Endothelial cell (in vitro differentiated cells): Measurements from ENCODE around the gene PIP5KL1. TPM values are rescaled to one million over a fixed set of nuclear protein-coding genes. Genes with fewer than 3 reads are reported as not detected.

ENCODE experiments used
- DNase-seq: peaks from one replicate; pipeline ENCODE4 v3.0.0; 2021; ENCODE audit warnings: low spot score
- H3K27ac Mint-ChIP-seq: one replicate; pipeline ENCODE4 v1.8.0; 2021; ENCODE audit warnings: mixed read lengths, inconsistent platforms; ENCODE audit not compliant: unreplicated experiment
- H3K27me3 Mint-ChIP-seq: one replicate; pipeline ENCODE4 v1.8.0; 2021; ENCODE audit warnings: mild to moderate bottlenecking, moderate library complexity, mixed read lengths, inconsistent platforms; ENCODE audit not compliant: unreplicated experiment
- H3K36me3 Mint-ChIP-seq: one replicate; pipeline ENCODE4 v1.8.0; 2021; ENCODE audit warnings: mild to moderate bottlenecking, low read depth, mixed read lengths, inconsistent platforms; ENCODE audit not compliant: unreplicated experiment
- H3K4me1 Mint-ChIP-seq: one replicate; pipeline ENCODE4 v1.8.0; 2021; ENCODE audit warnings: mild to moderate bottlenecking, mixed read lengths, inconsistent platforms; ENCODE audit not compliant: unreplicated experiment
- H3K4me3 Mint-ChIP-seq: one replicate; pipeline ENCODE4 v1.8.0; 2021; ENCODE audit warnings: mild to moderate bottlenecking, mixed read lengths, inconsistent platforms; ENCODE audit not compliant: unreplicated experiment
- H3K9me3 Mint-ChIP-seq: one replicate; pipeline ENCODE4 v1.8.0; 2021; ENCODE audit warnings: mixed read lengths, inconsistent platforms; ENCODE audit not compliant: unreplicated experiment
- CTCF ChIP-seq: fragments of 200-600 bp; sonication (generic); IDR thresholded peaks from one replicate; pipeline ENCODE4 v1.5.0; 2021; ENCODE audit warnings: antibody characterized with exemption; ENCODE audit not compliant: unreplicated experiment
- total RNA-seq: library from RNA; stranded (reverse); fragmentation: NEBNext Ultra II Directional; extraction: Animal tissue kit (Norgen Biotek cat#: 25700); gene quantifications from one replicate; pipeline ENCODE4 v1.2.1, GENCODE V29; 2021; ENCODE audit not compliant: unreplicated experiment

The PIP5KL1 gene
- total RNA-seq, 1 donor from 2014 or later: 2.4 TPM

GRCh38 chr9:127877566-127877998 lies 53.0 kb downstream of the PIP5KL1 start, which contains the start of gene AK1:
Gene AK1 (minus strand): TSS chr9:127877675. CDS start chr9:127874617, 3,058 bp downstream.
- no peaks in the 10 kb centered on the region for H3K9me3 Mint-ChIP-seq
- peak within 1 kb of the TSS; percentile 66 for H3K27ac Mint-ChIP-seq
- DNase-seq: peak; percentile 62
- peaks cover 22% of the 10 kb centered on the region for H3K4me1 Mint-ChIP-seq
- H3K4me3 Mint-ChIP-seq: peak within 1 kb of the TSS; percentile 87
- peaks cover 3% of the 10 kb centered on the region for H3K36me3 Mint-ChIP-seq
- H3K27me3 Mint-ChIP-seq: peaks cover 11% of the 10 kb centered on the region
- TF ChIP-seq CTCF: no peak

- peaks cover 21% of the 10 kb centered on the region for H3K4me1 Mint-ChIP-seq
- TF ChIP-seq CTCF: no peak
- DNase-seq: no peak
- peaks cover 8% of the 10 kb centered on the region for H3K36me3 Mint-ChIP-seq
- peaks cover 9% of the 10 kb centered on the region for H3K27me3 Mint-ChIP-seq
- H3K27ac Mint-ChIP-seq: no peak overlapping the region
- no peaks in the 10 kb centered on the region for H3K9me3 Mint-ChIP-seq
- H3K4me3 Mint-ChIP-seq: peak overlapping the region; percentile 87
Measured at GRCh38 chr9:127876764-127877562, 53.6 kb downstream of the PIP5KL1 start.

- Mint-ChIP-seq H3K4me3 (no peak overlapping the region), H3K4me1 (peaks cover 18% of the 10 kb centered on the region), H3K9me3 (no peaks in the 10 kb centered on the region), H3K27ac (no peak overlapping the region), H3K36me3 (peaks cover 15% of the 10 kb centered on the region), H3K27me3 (peaks cover 9% of the 10 kb centered on the region)
- no peak for TF ChIP-seq CTCF
- DNase-seq: no peak
Measured at GRCh38 chr9:127876026-127876763, 54.4 kb downstream of the PIP5KL1 start.

GRCh38 chr9:127875306-127875966 lies 55.1 kb downstream of the PIP5KL1 start:
- no peak for TF ChIP-seq CTCF
- H3K27ac Mint-ChIP-seq: no peak overlapping the region
- no peaks in the 10 kb centered on the region for H3K9me3 Mint-ChIP-seq
- peaks cover 17% of the 10 kb centered on the region for H3K4me1 Mint-ChIP-seq
- no peak overlapping the region for H3K4me3 Mint-ChIP-seq
- peaks cover 15% of the 10 kb centered on the region for H3K36me3 Mint-ChIP-seq
- H3K27me3 Mint-ChIP-seq: peaks cover 12% of the 10 kb centered on the region
- no peak for DNase-seq
